OCI-LY1 (cell line): ENCODE results near the gene CARM1.

Source experiments
- EZH2 ChIP-seq: fragments of 200-600 bp; sonication (generic), shearing (Covaris generic); IDR thresholded peaks from 2 replicates; pipeline ENCODE4 v1.8.0; 2017; ENCODE audit warnings: borderline replicate concordance, mixed run types, mild to moderate bottlenecking, antibody characterized with exemption, low read length, moderate library complexity, mixed read lengths
- TF ChIP-seq, protein P1 (sequence below): fragments of 200-600 bp; sonication (generic), shearing (Covaris generic); IDR thresholded peaks from 2 replicates; pipeline ENCODE4 v1.5.1; 2017; ENCODE audit warnings: mild to moderate bottlenecking, antibody characterized with exemption, low read length, moderate library complexity, mixed read lengths

DNA sequence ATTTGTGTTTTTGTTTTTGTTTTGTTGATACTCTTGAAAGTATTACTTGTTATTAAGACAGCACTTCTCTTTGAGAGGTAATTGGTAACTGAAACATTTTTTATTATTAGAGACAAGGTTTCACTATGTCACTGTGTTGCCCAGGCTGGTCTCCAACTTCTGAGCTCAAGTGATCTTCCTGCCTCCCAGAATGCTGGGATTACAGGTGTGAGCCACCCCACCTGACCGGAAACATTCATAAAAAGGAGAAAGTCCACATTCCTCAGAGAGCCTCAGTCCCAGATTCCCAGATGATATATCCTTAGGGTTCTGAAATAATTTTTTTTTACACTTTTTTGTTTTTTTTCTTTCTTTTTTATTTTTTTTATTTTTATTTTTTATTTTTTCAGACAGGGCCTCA is 2.7 kb downstream of the CARM1 start:
- TF ChIP-seq, protein P1, sequence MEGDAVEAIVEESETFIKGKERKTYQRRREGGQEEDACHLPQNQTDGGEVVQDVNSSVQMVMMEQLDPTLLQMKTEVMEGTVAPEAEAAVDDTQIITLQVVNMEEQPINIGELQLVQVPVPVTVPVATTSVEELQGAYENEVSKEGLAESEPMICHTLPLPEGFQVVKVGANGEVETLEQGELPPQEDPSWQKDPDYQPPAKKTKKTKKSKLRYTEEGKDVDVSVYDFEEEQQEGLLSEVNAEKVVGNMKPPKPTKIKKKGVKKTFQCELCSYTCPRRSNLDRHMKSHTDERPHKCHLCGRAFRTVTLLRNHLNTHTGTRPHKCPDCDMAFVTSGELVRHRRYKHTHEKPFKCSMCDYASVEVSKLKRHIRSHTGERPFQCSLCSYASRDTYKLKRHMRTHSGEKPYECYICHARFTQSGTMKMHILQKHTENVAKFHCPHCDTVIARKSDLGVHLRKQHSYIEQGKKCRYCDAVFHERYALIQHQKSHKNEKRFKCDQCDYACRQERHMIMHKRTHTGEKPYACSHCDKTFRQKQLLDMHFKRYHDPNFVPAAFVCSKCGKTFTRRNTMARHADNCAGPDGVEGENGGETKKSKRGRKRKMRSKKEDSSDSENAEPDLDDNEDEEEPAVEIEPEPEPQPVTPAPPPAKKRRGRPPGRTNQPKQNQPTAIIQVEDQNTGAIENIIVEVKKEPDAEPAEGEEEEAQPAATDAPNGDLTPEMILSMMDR: no peak
- TF ChIP-seq EZH2: no peak
